PFSK-1 (cell line): ENCODE results near the gene PSMC2.

Experiments
- FOXP2 ChIP-seq: optimal IDR thresholded peaks from 2 replicates; pipeline ENCODE3; 2011; ENCODE audit warnings: borderline replicate concordance, control low read depth, inconsistent platforms; ENCODE audit not compliant: insufficient read depth; ENCODE audit errors: extremely low read length, extremely low read depth
- POLR2AphosphoS5 ChIP-seq: IDR thresholded peaks from 2 replicates; pipeline ENCODE4 v1.6.1; 2012; ENCODE audit warnings: low read depth, mild to moderate bottlenecking, control low read depth, low read length, moderate library complexity
- SIN3A ChIP-seq: IDR thresholded peaks from 2 replicates; pipeline ENCODE4 v1.6.1; 2012; ENCODE audit warnings: mild to moderate bottlenecking, low read length, moderate library complexity, borderline replicate concordance; ENCODE audit not compliant: insufficient read depth
- TAF1 ChIP-seq: IDR thresholded peaks from 2 replicates; pipeline ENCODE4 v1.6.1; 2012; ENCODE audit warnings: low read length, control low read depth, borderline replicate concordance; ENCODE audit not compliant: insufficient read depth
- TF ChIP-seq, protein P1 (sequence below), 2 experiments: IDR thresholded peaks; 2 replicates each; pipeline versions ENCODE4 v1.6.1 to v1.8.0; 2011 to 2012; ENCODE audit warnings: low read depth in 2 of 2, low read length in 2 of 2, control low read depth in 1 of 2, inconsistent platforms in 1 of 2, mild to moderate bottlenecking in 1 of 2, moderate library complexity in 1 of 2; ENCODE audit not compliant: insufficient read depth in 1 of 2

- TF ChIP-seq POLR2AphosphoS5: no peak
- TF ChIP-seq TAF1: no peak
- TF ChIP-seq, protein P1, sequence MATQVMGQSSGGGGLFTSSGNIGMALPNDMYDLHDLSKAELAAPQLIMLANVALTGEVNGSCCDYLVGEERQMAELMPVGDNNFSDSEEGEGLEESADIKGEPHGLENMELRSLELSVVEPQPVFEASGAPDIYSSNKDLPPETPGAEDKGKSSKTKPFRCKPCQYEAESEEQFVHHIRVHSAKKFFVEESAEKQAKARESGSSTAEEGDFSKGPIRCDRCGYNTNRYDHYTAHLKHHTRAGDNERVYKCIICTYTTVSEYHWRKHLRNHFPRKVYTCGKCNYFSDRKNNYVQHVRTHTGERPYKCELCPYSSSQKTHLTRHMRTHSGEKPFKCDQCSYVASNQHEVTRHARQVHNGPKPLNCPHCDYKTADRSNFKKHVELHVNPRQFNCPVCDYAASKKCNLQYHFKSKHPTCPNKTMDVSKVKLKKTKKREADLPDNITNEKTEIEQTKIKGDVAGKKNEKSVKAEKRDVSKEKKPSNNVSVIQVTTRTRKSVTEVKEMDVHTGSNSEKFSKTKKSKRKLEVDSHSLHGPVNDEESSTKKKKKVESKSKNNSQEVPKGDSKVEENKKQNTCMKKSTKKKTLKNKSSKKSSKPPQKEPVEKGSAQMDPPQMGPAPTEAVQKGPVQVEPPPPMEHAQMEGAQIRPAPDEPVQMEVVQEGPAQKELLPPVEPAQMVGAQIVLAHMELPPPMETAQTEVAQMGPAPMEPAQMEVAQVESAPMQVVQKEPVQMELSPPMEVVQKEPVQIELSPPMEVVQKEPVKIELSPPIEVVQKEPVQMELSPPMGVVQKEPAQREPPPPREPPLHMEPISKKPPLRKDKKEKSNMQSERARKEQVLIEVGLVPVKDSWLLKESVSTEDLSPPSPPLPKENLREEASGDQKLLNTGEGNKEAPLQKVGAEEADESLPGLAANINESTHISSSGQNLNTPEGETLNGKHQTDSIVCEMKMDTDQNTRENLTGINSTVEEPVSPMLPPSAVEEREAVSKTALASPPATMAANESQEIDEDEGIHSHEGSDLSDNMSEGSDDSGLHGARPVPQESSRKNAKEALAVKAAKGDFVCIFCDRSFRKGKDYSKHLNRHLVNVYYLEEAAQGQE (IDR thresholded peaks at IDR 0.05; ENCODE audit: insufficient read depth in 1 of 2, low read depth in 2 of 2, low read length in 2 of 2): no peak
- TF ChIP-seq SIN3A: no peak
- TF ChIP-seq FOXP2: no peak
Observed at GRCh38 chr7:103348959-103349358, 1.5 kb downstream of the PSMC2 start.
